PC-3 (cell line): ENCODE measurements around the gene ERCC5. TPM values are rescaled to one million over a fixed set of nuclear protein-coding genes. Genes with fewer than 3 reads are reported as not detected.

Experiments used
- ATAC-seq: fragments of 200-7000 bp; cut with Tn5 transposase; 2 replicates; pipeline ENCODE4 v1.9.1; 2020; ENCODE audit warnings: mild to moderate bottlenecking, moderate library complexity
- BruUV-seq: library from RNA; stranded (reverse); fragments of 400-500 nt; replicated peaks from 2 replicates; lab custom pipeline; 2021; lab: Mats Ljungman, UMichigan
- CTCF ChIA-PET: fragments of 300-600 bp; sonication (Branson Sonifier 250); formaldehyde crosslinking; loops from one replicate; lab custom pipeline; 2022; ENCODE audit warnings: antibody characterized with exemption; lab: Charles Lee
- POLR2A ChIA-PET: fragments of 300-600 bp; sonication (Branson Sonifier 250); formaldehyde crosslinking; loops from one replicate; lab custom pipeline; 2022; ENCODE audit warnings: antibody characterized with exemption; ENCODE audit not compliant: unreplicated experiment; lab: Charles Lee
- DNase-seq: peaks from one replicate; pipeline ENCODE4 v3.0.0-alpha.2; 2015
- H2AFZ ChIP-seq: fragments of 300-600 bp; sonication (generic); 2 replicates; pipeline ENCODE4 v1.6.0; 2016; ENCODE audit warnings: antibody characterized with exemption, low read length
- H3F3A ChIP-seq: fragments of 300-600 bp; sonication (generic); one replicate; pipeline ENCODE4 v1.6.0; 2017; ENCODE audit warnings: antibody characterized with exemption, low read length, control low read depth, mild to moderate bottlenecking; ENCODE audit not compliant: unreplicated experiment
- H3K27ac ChIP-seq: fragments of 300-600 bp; sonication (generic); 2 replicates; pipeline ENCODE4 v1.5.1; 2016; ENCODE audit warnings: mild to moderate bottlenecking, low read length
- H3K27me3 ChIP-seq: fragments of 300-600 bp; sonication (generic); 2 replicates; pipeline ENCODE4 v1.6.1; 2016; ENCODE audit warnings: low read length, mixed read lengths
- H3K36me3 ChIP-seq: fragments of 300-600 bp; sonication (generic); 2 replicates; pipeline ENCODE4 v1.6.1; 2016; ENCODE audit warnings: low read depth, mixed run types, low read length, mixed read lengths
- H3K4me1 ChIP-seq: fragments of 300-600 bp; sonication (generic); 2 replicates; pipeline ENCODE4 v1.5.1; 2016; ENCODE audit warnings: low read length; ENCODE audit not compliant: insufficient read depth
- H3K4me2 ChIP-seq: fragments of 300-600 bp; sonication (generic); 2 replicates; pipeline ENCODE4 v1.6.0; 2016; ENCODE audit warnings: low read length
- H3K4me3 ChIP-seq: fragments of 300-600 bp; sonication (generic); 2 replicates; pipeline ENCODE4 v1.5.1; 2016; ENCODE audit warnings: mild to moderate bottlenecking, low read length, mixed read lengths
- H3K79me2 ChIP-seq: fragments of 300-600 bp; sonication (generic); 2 replicates; pipeline ENCODE4 v1.6.1; 2017; ENCODE audit warnings: low read length, mixed read lengths
- H3K9ac ChIP-seq: fragments of 300-600 bp; sonication (generic); 2 replicates; pipeline ENCODE4 v1.6.0; 2016; ENCODE audit warnings: mild to moderate bottlenecking, low read length
- H3K9me2 ChIP-seq: fragments of 300-600 bp; sonication (generic); replicated peaks from 2 replicates; pipeline ENCODE4 v1.6.1; 2016; ENCODE audit warnings: mixed run types, low read length, mixed read lengths
- H3K9me3 ChIP-seq: fragments of 300-600 bp; sonication (generic); 2 replicates; pipeline ENCODE4 v1.6.1; 2016; ENCODE audit warnings: low read length, mixed read lengths
- H4K20me1 ChIP-seq: fragments of 300-600 bp; sonication (generic); 2 replicates; pipeline ENCODE4 v1.6.1; 2016; ENCODE audit warnings: low read length, mixed read lengths
- CTCF ChIP-seq: fragments of 300-600 bp; sonication (generic); conservative IDR thresholded peaks from 2 replicates; pipeline ENCODE4 v1.5.1; 2017; ENCODE audit warnings: antibody characterized with exemption, low read depth, mild to moderate bottlenecking, low read length
- EZH2 ChIP-seq: fragments of 300-600 bp; sonication (generic); IDR thresholded peaks from one replicate; pipeline ENCODE4 v1.6.1; 2017; ENCODE audit warnings: antibody characterized with exemption, mild to moderate bottlenecking, low read length; ENCODE audit not compliant: unreplicated experiment
- EZH2phosphoT487 ChIP-seq: fragments of 300-600 bp; sonication (generic); IDR thresholded peaks from 2 replicates; pipeline ENCODE4 v1.6.1; 2018; ENCODE audit warnings: mild to moderate bottlenecking, antibody characterized with exemption, low read length, borderline replicate concordance
- intact Hi-C: fragments of 100-400 bp; cut with micrococcal nuclease; formaldehyde crosslinking; loops from 2 replicates; pipeline ENCODE4 v1.9.0; 2023
- total RNA-seq: library from RNA; depleted of rRNA; stranded (reverse); fragments of >200 nt; gene quantifications from 2 replicates; pipeline ENCODE4 v1.2.3, GENCODE V29; 2014

ERCC5 gene
- total RNA-seq, 1 experiment from 2014 or later = 19.3 TPM

GRCh38 chr13:102825400-102825799 lies 20.4 kb upstream of the ERCC5 start:
- no peaks in the 10 kb centered on the region for H3K79me2 ChIP-seq
- H3K4me3 ChIP-seq = no peak overlapping the region
- no peaks in the 10 kb centered on the region for H3K9me3 ChIP-seq
- no peak for TF ChIP-seq EZH2
- TF ChIP-seq CTCF = no peak
- no peak for TF ChIP-seq EZH2phosphoT487
- H4K20me1 ChIP-seq = no peaks in the 10 kb centered on the region
- H3K27ac ChIP-seq = peak overlapping the region; percentile 84
- no peaks in the 10 kb centered on the region for H3K36me3 ChIP-seq
- no peaks in the 10 kb centered on the region for H3K27me3 ChIP-seq
- H3F3A ChIP-seq = no peaks in the 10 kb centered on the region
- intact Hi-C loops = loop anchor here (1.0 kb wide), 1 partner anchor 229 kb away; the partner anchor contains the start of gene TPP2
- H3K9ac ChIP-seq = no peak overlapping the region
- H3K4me2 ChIP-seq = peak overlapping the region; percentile 80; the same call in 1 of the 2 replicates
- H3K4me1 ChIP-seq = peaks cover 23% of the 10 kb centered on the region
- H3K9me2 ChIP-seq = no peaks in the 10 kb centered on the region
- CTCF ChIA-PET = interaction anchor here (0.6 kb wide), 1 partner anchor 163 kb away, joined by 3 read pairs; no protein-coding TSS in a partner anchor
- ATAC-seq (no peak), DNase-seq (peak; percentile 36)
- POLR2A ChIA-PET = no interaction called here
- no TSS peak for BruUV-seq
- 0 out of 2 replicates have a peak overlapping the region, but pooled peaks have one; percentile 52 for H2AFZ ChIP-seq

- peak overlapping the region; percentile 61 for H3K9ac ChIP-seq
- peaks cover 25% of the 10 kb centered on the region for H3K4me1 ChIP-seq
- no peaks in the 10 kb centered on the region for H3K9me3 ChIP-seq
- BruUV-seq = TSS peak; percentile 37
- H3K27me3 ChIP-seq = no peaks in the 10 kb centered on the region
- peak overlapping the region; percentile 52; the same call in 1 of the 2 replicates for H2AFZ ChIP-seq
- POLR2A ChIA-PET = no interaction called here
- H3K4me2 ChIP-seq = peak overlapping the region; percentile 80
- intact Hi-C loops = loop anchor here (1.0 to 2.0 kb wide), 2 partner anchors 25 to 230 kb away; partner anchors contain the start of gene TPP2
- peak overlapping the region; percentile 84 for H3K27ac ChIP-seq
- no peaks in the 10 kb centered on the region for H4K20me1 ChIP-seq
- no peaks in the 10 kb centered on the region for H3K9me2 ChIP-seq
- peak overlapping the region; percentile 44 for H3K4me3 ChIP-seq
- no peaks in the 10 kb centered on the region for H3K36me3 ChIP-seq
- no peak for TF ChIP-seq EZH2
- no peak for TF ChIP-seq EZH2phosphoT487
- no peak for TF ChIP-seq CTCF
- no peaks in the 10 kb centered on the region for H3K79me2 ChIP-seq
- peak; percentile 79 for DNase-seq
- CTCF ChIA-PET = interaction anchor here (0.6 to 1.2 kb wide), 3 partner anchors 97 to 163 kb away, joined by 3 to 4 read pairs (median 3); no protein-coding TSS in a partner anchor
- no peaks in the 10 kb centered on the region for H3F3A ChIP-seq
- peak; percentile 76 for ATAC-seq
Measured at GRCh38 chr13:102825921-102826706, 19.7 kb upstream of the ERCC5 start.
